Sigmoid colon (tissue), 7 donors: ENCODE data around the gene MTERF2. TPM values are rescaled to one million over a fixed set of nuclear protein-coding genes. Genes with fewer than 3 reads are reported as not detected.
A peak's percentile ranks its signal among the peaks of the same experiment; 100 is the strongest.

Source experiments
- DNase-seq: peaks from one replicate; pipeline ENCODE4 v3.0.0-alpha.2; 2019
- H3K27ac ChIP-seq, 4 donors: fragments of 200-600 bp; sonication (generic); one replicate each; pipeline ENCODE4 v1.5.1; 2016 to 2019; ENCODE audit warnings: mild to moderate bottlenecking in 1 of 4
- H3K27me3 ChIP-seq, 3 donors: fragments of 200-600 bp; sonication (generic); one replicate each; pipeline ENCODE4 v1.5.1; 2019; ENCODE audit warnings: mild to moderate bottlenecking in 1 of 3
- H3K36me3 ChIP-seq, 4 donors: fragments of 200-600 bp; sonication (generic); one replicate each; pipeline ENCODE4 v1.5.1; 2016 to 2019
- H3K4me1 ChIP-seq, 4 donors: fragments of 200-600 bp; sonication (generic); one replicate each; pipeline ENCODE4 v1.5.1; 2017 to 2019
- H3K4me3 ChIP-seq, 4 donors: fragments of 200-600 bp; sonication (generic); one replicate each; pipeline ENCODE4 v1.5.1; 2017 to 2019; ENCODE audit warnings: mild to moderate bottlenecking in 2 of 4, moderate library complexity in 1 of 4
- H3K9me3 ChIP-seq, 4 donors: fragments of 200-600 bp in 3 of 4; sonication (generic) in 3 of 4; one replicate each; pipeline versions ENCODE4 v1.5.1 to v1.6.1; 2013 to 2019
- EP300 ChIP-seq, 4 donors: sonication (generic); formaldehyde crosslinking; IDR thresholded peaks; one replicate each; pipeline ENCODE4 v1.6.1; 2017; ENCODE audit warnings: antibody characterized with exemption in 4 of 4
- POLR2A ChIP-seq, 2 donors: fragments of 450-650 bp; IDR thresholded peaks; one replicate each; pipeline ENCODE4 v1.6.1; 2016; ENCODE audit warnings: antibody characterized with exemption in 2 of 2, mild to moderate bottlenecking in 2 of 2, moderate library complexity in 2 of 2
- POLR2AphosphoS5 ChIP-seq, 4 donors: sonication (generic); formaldehyde crosslinking; IDR thresholded peaks; one replicate each; pipeline ENCODE4 v1.6.1; 2017; ENCODE audit warnings: antibody characterized with exemption in 4 of 4
- WGBS, 2 donors: extraction: QIAGEN DNeasy Blood & Tissue Kit; methylation state at CpG; one replicate each; pipeline ENCODE4 v1.1.7; 2013; 5-methylcytosine and 5-hydroxymethylcytosine counted together
- intact Hi-C: fragments of 100-400 bp; cut with DNase I; formaldehyde crosslinking; loops from one replicate; pipeline ENCODE4 v1.15.1; 2023
- polyA plus RNA-seq, 3 donors: library from polyadenylated mRNA; stranded (reverse); fragments of 200-250 nt; gene quantifications; one replicate each; pipeline ENCODE4 v1.2.3, GENCODE V29; 2013
- total RNA-seq, 4 donors: library from RNA; depleted of rRNA; stranded (reverse); fragments of >200 nt; gene quantifications; one replicate each; pipeline ENCODE4 v1.1.0, GENCODE V29; 2016
- TF ChIP-seq, protein P1 (sequence below), 4 experiments: fragments of 450-650 bp in 3 of 4; fragments of 200-600 bp in 1 of 4; IDR thresholded peaks; one replicate each; pipeline ENCODE4 v1.5.1; 2016 to 2019; ENCODE audit warnings: antibody characterized with exemption in 4 of 4, mild to moderate bottlenecking in 3 of 4, moderate library complexity in 2 of 4
- donor health status: healthy with polysubstance abuse.
- donor health status: Bipolar disorder and iron deficiency.
- donor health status: healthy.

MTERF2 gene
- total and polyA plus RNA-seq, 7 donors: 6.6 to 31.1 (median 15.8) TPM

DNA sequence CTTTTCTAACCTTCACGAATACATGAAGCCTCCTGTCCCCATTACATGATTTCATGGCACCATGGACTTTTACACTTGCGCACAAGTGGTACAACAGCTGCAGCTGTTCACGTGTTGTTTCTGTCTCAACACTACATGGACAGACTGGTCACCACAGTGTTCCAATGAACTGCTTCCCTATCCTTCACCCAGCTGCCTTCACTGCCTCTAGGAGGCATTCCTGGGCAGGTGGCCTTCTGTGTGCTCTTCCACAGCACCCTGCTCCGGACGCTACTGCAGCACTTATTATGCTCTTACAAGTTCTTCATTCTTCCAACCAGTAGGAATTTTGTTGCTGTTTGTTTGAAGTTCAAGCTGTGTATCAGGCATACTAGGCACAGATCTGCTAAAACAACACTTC is 1.5 kb downstream of the MTERF2 start:
- no peak for TF ChIP-seq EP300 (IDR thresholded peaks at IDR 0.05)
- no peak for TF ChIP-seq POLR2A (IDR thresholded peaks at IDR 0.05)
- TF ChIP-seq, protein P1, sequence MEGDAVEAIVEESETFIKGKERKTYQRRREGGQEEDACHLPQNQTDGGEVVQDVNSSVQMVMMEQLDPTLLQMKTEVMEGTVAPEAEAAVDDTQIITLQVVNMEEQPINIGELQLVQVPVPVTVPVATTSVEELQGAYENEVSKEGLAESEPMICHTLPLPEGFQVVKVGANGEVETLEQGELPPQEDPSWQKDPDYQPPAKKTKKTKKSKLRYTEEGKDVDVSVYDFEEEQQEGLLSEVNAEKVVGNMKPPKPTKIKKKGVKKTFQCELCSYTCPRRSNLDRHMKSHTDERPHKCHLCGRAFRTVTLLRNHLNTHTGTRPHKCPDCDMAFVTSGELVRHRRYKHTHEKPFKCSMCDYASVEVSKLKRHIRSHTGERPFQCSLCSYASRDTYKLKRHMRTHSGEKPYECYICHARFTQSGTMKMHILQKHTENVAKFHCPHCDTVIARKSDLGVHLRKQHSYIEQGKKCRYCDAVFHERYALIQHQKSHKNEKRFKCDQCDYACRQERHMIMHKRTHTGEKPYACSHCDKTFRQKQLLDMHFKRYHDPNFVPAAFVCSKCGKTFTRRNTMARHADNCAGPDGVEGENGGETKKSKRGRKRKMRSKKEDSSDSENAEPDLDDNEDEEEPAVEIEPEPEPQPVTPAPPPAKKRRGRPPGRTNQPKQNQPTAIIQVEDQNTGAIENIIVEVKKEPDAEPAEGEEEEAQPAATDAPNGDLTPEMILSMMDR (IDR thresholded peaks at IDR 0.05): no peak
- TF ChIP-seq POLR2AphosphoS5 (IDR thresholded peaks at IDR 0.05): no peak
- H3K4me1 ChIP-seq: peaks cover 0 to 41% (median 23%) of the 10 kb centered on the region in 4 donors
- 81 to 91% methylated on average over 5 of the region's 5 CpGs for WGBS, 2 donors
- DNase-seq: no peak
- intact Hi-C loops: no loop called here
- peak overlapping the region; percentile 92 to 96 (median 94) for H3K27ac ChIP-seq
- no peaks in the 10 kb centered on the region for H3K27me3 ChIP-seq
- peak overlapping the region in 3 of 4 donors; percentile 70 to 76 (median 73) for H3K4me3 ChIP-seq
- peaks cover 0 to 23% (median 3%) of the 10 kb centered on the region in 4 donors for H3K36me3 ChIP-seq
- H3K9me3 ChIP-seq: no peaks in the 10 kb centered on the region

DNA sequence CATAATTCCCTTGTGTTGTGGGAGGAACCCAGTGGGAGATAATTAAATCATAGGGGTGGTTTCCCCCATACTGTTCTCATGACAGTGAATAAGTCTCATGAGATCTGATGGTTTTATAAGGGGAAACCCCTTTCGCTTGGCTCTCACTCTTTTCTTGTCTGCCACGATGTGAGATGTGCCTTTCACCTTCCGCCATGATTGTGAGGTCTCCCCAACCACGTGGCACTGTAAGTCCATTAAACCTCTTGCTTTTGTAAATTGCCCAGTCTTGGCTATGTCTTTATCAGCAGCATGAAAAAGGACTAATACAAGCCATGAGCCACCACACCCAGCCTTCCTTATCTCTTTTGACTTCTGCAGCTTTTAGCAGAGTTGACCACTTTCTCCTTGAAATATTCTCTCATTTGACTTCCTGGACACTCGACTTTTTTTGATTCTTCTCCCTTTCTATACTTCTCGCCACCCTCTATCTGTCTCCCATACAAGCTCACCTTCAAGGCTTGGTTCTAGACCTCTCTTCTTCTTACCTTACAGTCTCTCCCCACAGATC is 2.3 kb downstream of the MTERF2 start:
- Histone ChIP-seq H3K27ac (no peak overlapping the region), H3K27me3 (no peaks in the 10 kb centered on the region), H3K36me3 (peaks cover 0 to 23% (median 3%) of the 10 kb centered on the region in 4 donors), H3K4me3 (no peak overlapping the region), H3K4me1 (peaks cover 0 to 41% (median 23%) of the 10 kb centered on the region in 4 donors), H3K9me3 (no peaks in the 10 kb centered on the region)
- intact Hi-C loops: no loop called here
- TF ChIP-seq, protein P1 (IDR thresholded peaks at IDR 0.05): no peak
- TF ChIP-seq EP300 (IDR thresholded peaks at IDR 0.05) (no peak), POLR2AphosphoS5 (IDR thresholded peaks at IDR 0.05) (no peak), POLR2A (IDR thresholded peaks at IDR 0.05) (no peak)
- no peak for DNase-seq
- 87 to 93% methylated on average over 6 of the region's 6 CpGs for WGBS, 2 donors

DNA sequence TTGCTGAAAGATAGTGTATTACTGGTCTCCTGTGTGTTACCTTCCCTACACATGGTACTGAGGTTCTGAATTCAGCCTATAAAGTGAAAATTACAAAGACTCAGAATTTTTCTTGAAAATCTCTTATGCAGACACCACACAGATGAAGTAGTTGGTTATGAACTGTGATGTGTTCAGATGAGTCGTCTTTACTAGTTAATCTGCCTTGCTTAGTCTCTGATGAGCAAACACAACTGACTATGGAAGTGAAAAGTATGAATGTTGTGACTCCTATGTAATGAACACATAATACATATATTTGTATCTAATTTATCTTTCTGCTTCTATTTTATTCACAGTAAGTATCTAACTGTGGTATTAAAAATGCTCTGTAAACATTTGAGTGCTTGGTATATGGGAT is 4.7 kb downstream of the MTERF2 start:
- no peak overlapping the region for H3K4me3 ChIP-seq
- peak overlapping the region in 2 of 4 donors; percentile 0 to 22 for H3K27ac ChIP-seq
- H3K27me3 ChIP-seq: no peaks in the 10 kb centered on the region
- no peaks in the 10 kb centered on the region for H3K9me3 ChIP-seq
- WGBS, 2 donors: 84 to 89% methylated on average over 1 of the region's 1 CpG
- TF ChIP-seq, protein P1 (IDR thresholded peaks at IDR 0.05): no peak
- TF ChIP-seq POLR2A (IDR thresholded peaks at IDR 0.05) (no peak), EP300 (IDR thresholded peaks at IDR 0.05) (no peak), POLR2AphosphoS5 (IDR thresholded peaks at IDR 0.05) (no peak)
- peaks cover 0 to 48% (median 38%) of the 10 kb centered on the region in 4 donors for H3K4me1 ChIP-seq
- no peak for DNase-seq
- intact Hi-C loops: no loop called here
- H3K36me3 ChIP-seq: peaks cover 0 to 23% (median 3%) of the 10 kb centered on the region in 4 donors

DNA sequence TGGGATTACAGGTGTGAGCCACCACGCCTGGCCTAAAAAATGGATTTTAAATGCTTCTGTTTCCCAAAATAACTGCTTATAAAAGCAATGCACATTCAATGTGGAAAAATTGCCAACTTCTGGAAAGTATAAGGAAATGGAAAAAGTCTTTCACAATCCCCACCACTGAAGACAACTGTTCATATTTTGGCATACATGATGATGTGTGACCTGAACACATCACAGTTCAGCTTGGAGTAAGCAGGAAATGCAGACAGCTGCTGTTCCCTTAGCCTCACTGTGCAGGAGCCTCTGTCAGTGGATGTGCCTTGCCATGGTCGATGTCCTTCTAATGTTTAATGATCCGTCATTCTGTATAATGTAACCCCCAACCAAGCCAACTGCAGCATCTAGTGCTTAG is 5.2 kb downstream of the MTERF2 start:
- 85 to 92% methylated on average over 3 of the region's 3 CpGs for WGBS, 2 donors
- no peak for TF ChIP-seq POLR2A (IDR thresholded peaks at IDR 0.05)
- TF ChIP-seq POLR2AphosphoS5 (IDR thresholded peaks at IDR 0.05): peak in 1 of 4 donors; percentile 35
- Histone ChIP-seq H3K36me3 (peaks cover 0 to 23% (median 3%) of the 10 kb centered on the region in 4 donors), H3K9me3 (no peaks in the 10 kb centered on the region), H3K4me1 (peaks cover 0 to 51% (median 42%) of the 10 kb centered on the region in 4 donors), H3K27me3 (no peaks in the 10 kb centered on the region), H3K4me3 (no peak overlapping the region), H3K27ac (peak overlapping the region in 2 of 4 donors; percentile 0 to 31)
- intact Hi-C loops: no loop called here
- DNase-seq: no peak

DNA sequence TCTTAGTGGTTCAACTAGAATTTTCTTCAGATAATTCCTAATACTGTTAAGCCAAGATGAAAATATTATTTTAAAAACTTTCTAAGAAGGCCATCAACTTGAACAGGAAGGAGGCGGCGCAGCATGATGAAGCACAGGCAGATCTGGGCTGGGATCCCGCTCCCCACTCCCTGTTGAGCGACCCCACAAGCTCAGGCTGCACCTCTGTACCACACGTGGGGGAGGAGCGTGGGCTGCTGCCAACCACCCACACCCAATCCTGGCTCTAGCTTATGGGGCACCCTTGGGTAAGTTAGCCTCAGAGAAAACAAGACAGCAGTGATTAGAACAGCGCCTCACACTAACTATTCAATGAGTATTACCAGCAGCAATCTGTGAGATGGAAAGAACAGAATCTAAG is 6.0 kb downstream of the MTERF2 start:
- TF ChIP-seq POLR2AphosphoS5 (IDR thresholded peaks at IDR 0.05) (no peak), POLR2A (IDR thresholded peaks at IDR 0.05) (no peak), EP300 (IDR thresholded peaks at IDR 0.05) (no peak)
- Histone ChIP-seq H3K4me1 (peaks cover 0 to 55% (median 46%) of the 10 kb centered on the region in 4 donors), H3K4me3 (no peak overlapping the region), H3K27ac (peak overlapping the region; percentile 17 to 44 (median 28)), H3K36me3 (peaks cover 0 to 23% (median 3%) of the 10 kb centered on the region in 4 donors), H3K9me3 (no peaks in the 10 kb centered on the region), H3K27me3 (no peaks in the 10 kb centered on the region)
- intact Hi-C loops: no loop called here
- no peak for DNase-seq
- WGBS, 2 donors: 81 to 88% methylated on average over 7 of the region's 7 CpGs
